Osteoblast (primary cell): Measurements from ENCODE around the gene MAP3K9. TPM values are rescaled to one million over a fixed set of nuclear protein-coding genes. Genes with fewer than 3 reads are reported as not detected.

Source experiments
- DNase-seq: peaks from one replicate; pipeline ENCODE4 v3.0.0; 2011; ENCODE audit warnings: low spot score, mixed read lengths; ENCODE audit not compliant: insufficient read length; ENCODE audit errors: missing footprints
- H2AFZ ChIP-seq: 2 replicates; pipeline ENCODE4 v1.6.0; 2011; ENCODE audit warnings: mild to moderate bottlenecking, low read length
- H3K27ac ChIP-seq: 2 replicates; pipeline ENCODE4 v1.5.1; 2011; ENCODE audit warnings: mild to moderate bottlenecking, low read depth, low read length, moderate library complexity
- H3K27me3 ChIP-seq: 2 replicates; pipeline ENCODE4 v1.6.0; 2012; ENCODE audit warnings: mild to moderate bottlenecking, control low read depth, inconsistent platforms, low read length, moderate library complexity; ENCODE audit not compliant: insufficient read depth
- H3K36me3 ChIP-seq: 2 replicates; pipeline ENCODE4 v1.5.1; 2011; ENCODE audit warnings: mild to moderate bottlenecking, low read length, control low read depth, moderate library complexity; ENCODE audit not compliant: insufficient read depth
- H3K4me1 ChIP-seq: 2 replicates; pipeline ENCODE4 v1.5.1; 2011; ENCODE audit warnings: mild to moderate bottlenecking, low read length, control low read depth, moderate library complexity; ENCODE audit not compliant: insufficient read depth
- H3K4me2 ChIP-seq: 2 replicates; pipeline ENCODE4 v1.6.0; 2011; ENCODE audit warnings: mild to moderate bottlenecking, low read length; ENCODE audit not compliant: insufficient read depth
- H3K4me3 ChIP-seq: fragments of 200-600 bp; sonication (generic); 3 replicates; pipeline ENCODE4 v1.5.1; 2012; ENCODE audit warnings: mild to moderate bottlenecking, low read length, inconsistent platforms; ENCODE audit not compliant: insufficient read depth
- H3K79me2 ChIP-seq: 2 replicates; pipeline ENCODE4 v1.6.0; 2012; ENCODE audit warnings: mild to moderate bottlenecking, low read length, control low read depth, inconsistent platforms; ENCODE audit not compliant: insufficient read depth
- H3K9me3 ChIP-seq: 2 replicates; pipeline ENCODE4 v1.5.1; 2011; ENCODE audit warnings: low read depth, low read length, control low read depth
- H4K20me1 ChIP-seq: 2 replicates; pipeline ENCODE4 v1.6.0; 2012; ENCODE audit warnings: mild to moderate bottlenecking, low read length, control low read depth; ENCODE audit not compliant: insufficient read depth
- total RNA-seq: library from RNA; depleted of rRNA; stranded (reverse); fragments of >200 nt; gene quantifications from 2 replicates; pipeline ENCODE4 v1.2.3, GENCODE V29; 2012
- TF ChIP-seq, protein P1 (sequence below): IDR thresholded peaks from 2 replicates; pipeline ENCODE4 v1.5.1; 2011; ENCODE audit warnings: mild to moderate bottlenecking, low read depth, low read length, moderate library complexity; ENCODE audit errors: extremely low read depth

The MAP3K9 gene
- total RNA-seq, 1 donor, result under 0.01 TPM

DNA sequence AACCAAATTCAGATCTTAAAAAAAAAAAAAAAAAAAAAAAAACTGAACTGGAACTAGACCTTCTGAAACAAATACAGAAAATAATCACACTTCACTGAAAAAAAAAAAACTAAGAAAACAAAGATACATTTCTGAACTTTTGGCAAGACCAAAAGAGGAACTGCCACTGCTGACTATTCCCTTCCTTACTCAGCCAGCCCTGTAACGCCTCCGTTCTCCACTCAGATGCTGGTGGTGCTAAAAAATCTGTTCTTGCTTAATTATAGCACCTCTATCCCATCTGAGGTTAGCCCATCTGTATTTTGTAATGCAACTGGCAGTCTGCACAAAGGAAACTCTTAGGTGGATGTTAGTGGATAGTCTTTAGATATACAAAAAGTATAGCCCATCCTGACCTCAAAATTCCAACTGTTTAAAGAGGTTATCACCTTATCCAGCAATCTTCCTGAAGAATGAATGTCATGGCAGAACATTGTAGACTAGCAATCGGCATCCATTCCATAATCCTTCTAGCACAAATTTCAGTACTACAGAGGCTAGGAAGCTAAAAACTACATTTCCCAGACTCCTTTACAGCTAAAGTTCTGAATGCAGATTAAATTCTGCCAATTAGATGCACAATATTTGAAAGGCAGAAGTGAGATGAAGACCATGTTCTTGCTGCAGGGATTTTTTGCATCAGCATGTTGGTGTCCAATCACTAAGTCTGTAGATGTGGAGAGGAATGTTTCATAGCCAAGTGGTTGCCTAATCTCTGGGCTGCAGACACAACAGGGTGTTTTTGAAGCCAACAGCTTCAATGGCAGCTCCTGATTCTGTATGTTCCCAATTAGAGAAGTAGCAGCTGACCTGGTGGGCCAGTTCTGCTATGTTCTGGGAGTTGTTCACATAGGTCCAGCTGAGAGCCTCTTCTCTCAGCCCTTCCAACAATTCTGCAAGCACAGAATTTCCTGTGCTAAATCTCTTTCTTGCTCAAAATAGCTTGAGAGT, 5.7 kb downstream of the MAP3K9 start:
- Histone ChIP-seq H4K20me1 (no peaks in the 10 kb centered on the region), H3K36me3 (no peaks in the 10 kb centered on the region), H3K4me2 (no peak overlapping the region), H3K27me3 (peaks cover 24% of the 10 kb centered on the region), H3K4me3 (no peak overlapping the region), H3K9me3 (no peaks in the 10 kb centered on the region), H3K4me1 (no peaks in the 10 kb centered on the region), H3K79me2 (no peaks in the 10 kb centered on the region), H2AFZ (no peak overlapping the region), H3K27ac (no peak overlapping the region)
- TF ChIP-seq, protein P1, sequence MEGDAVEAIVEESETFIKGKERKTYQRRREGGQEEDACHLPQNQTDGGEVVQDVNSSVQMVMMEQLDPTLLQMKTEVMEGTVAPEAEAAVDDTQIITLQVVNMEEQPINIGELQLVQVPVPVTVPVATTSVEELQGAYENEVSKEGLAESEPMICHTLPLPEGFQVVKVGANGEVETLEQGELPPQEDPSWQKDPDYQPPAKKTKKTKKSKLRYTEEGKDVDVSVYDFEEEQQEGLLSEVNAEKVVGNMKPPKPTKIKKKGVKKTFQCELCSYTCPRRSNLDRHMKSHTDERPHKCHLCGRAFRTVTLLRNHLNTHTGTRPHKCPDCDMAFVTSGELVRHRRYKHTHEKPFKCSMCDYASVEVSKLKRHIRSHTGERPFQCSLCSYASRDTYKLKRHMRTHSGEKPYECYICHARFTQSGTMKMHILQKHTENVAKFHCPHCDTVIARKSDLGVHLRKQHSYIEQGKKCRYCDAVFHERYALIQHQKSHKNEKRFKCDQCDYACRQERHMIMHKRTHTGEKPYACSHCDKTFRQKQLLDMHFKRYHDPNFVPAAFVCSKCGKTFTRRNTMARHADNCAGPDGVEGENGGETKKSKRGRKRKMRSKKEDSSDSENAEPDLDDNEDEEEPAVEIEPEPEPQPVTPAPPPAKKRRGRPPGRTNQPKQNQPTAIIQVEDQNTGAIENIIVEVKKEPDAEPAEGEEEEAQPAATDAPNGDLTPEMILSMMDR, result no peak
- DNase-seq, result no peak

DNA sequence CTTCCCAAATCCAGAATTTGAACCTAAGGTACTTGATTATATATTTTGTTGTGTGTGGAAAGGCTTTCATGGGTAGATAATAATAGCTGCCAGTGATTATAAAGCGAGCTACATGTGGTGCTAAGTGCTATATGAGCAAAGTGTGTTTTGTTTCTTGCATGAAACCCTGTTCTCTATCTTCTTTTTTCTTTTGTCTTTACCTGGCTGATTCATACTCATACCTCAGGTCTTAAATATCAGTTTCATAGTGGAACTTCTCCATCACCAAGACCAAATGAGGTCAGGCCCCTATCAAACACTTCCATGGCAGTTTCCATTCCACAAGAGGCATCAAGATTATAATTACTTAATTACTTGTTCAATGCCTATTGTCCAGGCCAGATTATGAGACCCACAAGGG, 6.9 kb downstream of the MAP3K9 start:
- TF ChIP-seq, protein P1, result no peak
- Histone ChIP-seq H3K27me3 (peaks cover 14% of the 10 kb centered on the region), H3K4me3 (no peak overlapping the region), H3K36me3 (no peaks in the 10 kb centered on the region), H3K4me2 (no peak overlapping the region), H3K79me2 (no peaks in the 10 kb centered on the region), H3K4me1 (no peaks in the 10 kb centered on the region), H3K9me3 (no peaks in the 10 kb centered on the region), H4K20me1 (no peaks in the 10 kb centered on the region), H3K27ac (no peak overlapping the region), H2AFZ (no peak overlapping the region)
- no peak for DNase-seq

DNA sequence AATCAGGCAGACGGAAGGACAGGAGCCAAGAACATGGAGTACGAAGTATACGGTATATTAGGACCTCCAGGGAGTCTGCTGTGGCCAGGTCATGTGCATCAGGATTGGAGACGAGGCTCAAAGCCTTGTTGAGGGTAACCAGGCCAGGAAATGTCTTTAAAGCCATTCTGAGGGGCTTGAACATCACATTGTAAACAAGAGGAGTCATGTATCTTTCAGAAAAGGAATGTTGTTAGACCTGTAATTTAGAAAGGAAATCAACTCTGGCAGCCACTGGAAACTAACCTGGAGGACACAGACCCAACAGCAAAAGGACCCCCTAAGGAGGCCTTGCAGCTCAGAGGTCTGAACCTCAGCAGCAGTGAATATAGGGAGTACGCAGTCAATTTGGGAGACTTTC, 7.5 kb downstream of the MAP3K9 start:
- DNase-seq, result no peak
- TF ChIP-seq, protein P1, result no peak
- no peaks in the 10 kb centered on the region for H3K79me2 ChIP-seq

DNA sequence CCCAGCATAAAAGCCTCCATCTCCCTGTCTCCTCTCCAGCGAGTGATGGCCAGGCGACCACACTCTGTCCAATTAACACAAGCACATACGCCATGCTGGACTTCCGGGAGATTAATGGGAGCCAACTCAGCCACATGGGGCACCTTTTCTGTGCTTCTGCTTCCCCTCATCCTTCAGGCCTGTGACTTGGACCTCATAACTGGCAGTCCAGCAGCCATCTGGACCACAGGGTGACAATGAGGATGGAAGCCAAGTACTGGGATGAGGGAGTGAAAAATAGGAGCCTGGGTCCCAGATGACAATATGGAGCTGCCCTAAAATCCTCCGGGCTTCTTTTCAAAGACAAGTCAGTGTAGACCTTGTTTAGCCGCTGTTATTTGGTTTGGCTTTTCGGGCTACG, 12.8 kb downstream of the MAP3K9 start:
- Histone ChIP-seq H3K27me3 (peaks cover 12% of the 10 kb centered on the region), H3K9me3 (no peaks in the 10 kb centered on the region), H2AFZ (no peak overlapping the region), H3K4me3 (no peak overlapping the region), H3K4me1 (no peaks in the 10 kb centered on the region), H3K4me2 (no peak overlapping the region), H4K20me1 (no peaks in the 10 kb centered on the region), H3K36me3 (no peaks in the 10 kb centered on the region), H3K79me2 (no peaks in the 10 kb centered on the region), H3K27ac (no peak overlapping the region)
- no peak for DNase-seq
- TF ChIP-seq, protein P1, result no peak

More for the DNA sequence above, 7.5 kb downstream of the MAP3K9 start:
- H3K27me3 ChIP-seq, result peaks cover 9% of the 10 kb centered on the region
- no peaks in the 10 kb centered on the region for H3K9me3 ChIP-seq
- no peaks in the 10 kb centered on the region for H3K4me1 ChIP-seq
- no peak overlapping the region for H2AFZ ChIP-seq
- no peaks in the 10 kb centered on the region for H3K36me3 ChIP-seq
- no peak overlapping the region for H3K4me3 ChIP-seq
- no peak overlapping the region for H3K27ac ChIP-seq
- no peak overlapping the region for H3K4me2 ChIP-seq
- no peaks in the 10 kb centered on the region for H4K20me1 ChIP-seq
